ENCODE results near the gene GRK3.

The GRK3 gene

DNA sequence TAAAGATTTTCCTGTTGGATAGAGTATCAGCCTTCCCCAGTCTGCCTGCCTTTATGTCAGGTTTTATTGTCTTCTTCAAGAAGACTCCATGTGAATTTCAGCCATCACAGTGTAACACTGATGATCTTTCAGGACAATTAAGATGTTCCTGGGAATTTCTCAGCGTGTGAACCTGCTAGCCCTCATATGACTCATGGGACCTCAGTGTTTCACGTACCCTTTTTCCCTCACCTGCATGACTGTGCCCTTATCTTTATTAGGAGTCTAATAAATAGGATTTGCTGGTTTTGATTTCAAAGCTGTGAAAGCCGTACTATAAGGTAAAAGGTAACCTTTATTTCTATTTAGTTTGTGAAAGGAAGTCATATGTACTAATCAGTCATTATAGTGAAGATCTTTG is 95.9 kb downstream of the GRK3 start:
- in situ Hi-C loops (cut with MboI; ENCODE audit: low pct_unique_long_range_greater_than_20kb, low sequenced_read_pairs, unreplicated experiment): no loop called here
- DNase-seq (ENCODE audit: low spot score): no peak
- TF ChIP-seq, protein P1, sequence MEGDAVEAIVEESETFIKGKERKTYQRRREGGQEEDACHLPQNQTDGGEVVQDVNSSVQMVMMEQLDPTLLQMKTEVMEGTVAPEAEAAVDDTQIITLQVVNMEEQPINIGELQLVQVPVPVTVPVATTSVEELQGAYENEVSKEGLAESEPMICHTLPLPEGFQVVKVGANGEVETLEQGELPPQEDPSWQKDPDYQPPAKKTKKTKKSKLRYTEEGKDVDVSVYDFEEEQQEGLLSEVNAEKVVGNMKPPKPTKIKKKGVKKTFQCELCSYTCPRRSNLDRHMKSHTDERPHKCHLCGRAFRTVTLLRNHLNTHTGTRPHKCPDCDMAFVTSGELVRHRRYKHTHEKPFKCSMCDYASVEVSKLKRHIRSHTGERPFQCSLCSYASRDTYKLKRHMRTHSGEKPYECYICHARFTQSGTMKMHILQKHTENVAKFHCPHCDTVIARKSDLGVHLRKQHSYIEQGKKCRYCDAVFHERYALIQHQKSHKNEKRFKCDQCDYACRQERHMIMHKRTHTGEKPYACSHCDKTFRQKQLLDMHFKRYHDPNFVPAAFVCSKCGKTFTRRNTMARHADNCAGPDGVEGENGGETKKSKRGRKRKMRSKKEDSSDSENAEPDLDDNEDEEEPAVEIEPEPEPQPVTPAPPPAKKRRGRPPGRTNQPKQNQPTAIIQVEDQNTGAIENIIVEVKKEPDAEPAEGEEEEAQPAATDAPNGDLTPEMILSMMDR (IDR thresholded peaks at IDR 0.05; ENCODE audit: extremely low read depth, insufficient read depth, missing control alignments): no peak

DNA sequence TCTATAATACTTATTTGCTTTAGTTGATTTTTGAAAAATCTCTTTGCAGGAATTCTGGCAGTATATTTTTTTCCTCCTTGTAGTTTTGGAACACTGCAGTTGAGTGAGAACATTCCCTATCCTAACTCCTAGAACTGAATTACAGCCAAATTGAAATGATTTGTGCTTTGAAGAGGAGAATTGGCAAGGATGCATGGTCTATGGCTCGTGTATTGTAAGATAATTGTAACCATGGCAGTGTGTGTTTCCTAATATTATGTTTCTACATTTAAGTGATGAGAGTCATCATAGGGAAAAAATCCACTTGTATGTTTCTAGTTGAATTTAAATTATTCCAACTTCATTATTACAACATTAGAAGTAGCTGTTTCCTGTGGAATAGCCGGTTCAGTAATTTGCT is 96.6 kb downstream of the GRK3 start:
- TF ChIP-seq, protein P1 (IDR thresholded peaks at IDR 0.05; ENCODE audit: extremely low read depth, insufficient read depth, missing control alignments): no peak
- DNase-seq (ENCODE audit: low spot score): no peak
- in situ Hi-C loops (cut with MboI; ENCODE audit: low pct_unique_long_range_greater_than_20kb, low sequenced_read_pairs, unreplicated experiment): no loop called here

DNA sequence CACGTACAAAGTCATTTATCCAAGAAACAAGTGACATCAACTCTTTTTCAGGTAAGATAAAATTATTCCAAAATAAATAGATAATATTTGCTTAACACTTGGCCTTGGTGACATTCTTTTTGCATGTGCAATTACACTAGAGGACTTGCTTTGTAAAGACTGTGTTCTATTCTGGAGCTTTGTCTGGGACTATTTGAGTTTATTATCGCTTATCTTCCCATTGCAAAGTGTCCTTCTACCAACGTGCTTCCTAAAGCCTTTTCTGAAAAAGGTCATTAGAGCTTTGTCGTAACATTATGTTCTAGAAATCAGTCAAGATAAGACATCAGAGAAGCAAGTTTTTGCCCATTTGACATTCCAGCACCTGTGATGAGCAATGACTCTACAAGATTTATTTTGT is 99.2 kb downstream of the GRK3 start:
- in situ Hi-C loops (cut with MboI; ENCODE audit: low pct_unique_long_range_greater_than_20kb, low sequenced_read_pairs, unreplicated experiment): no loop called here
- DNase-seq (ENCODE audit: low spot score): no peak
- TF ChIP-seq, protein P1 (IDR thresholded peaks at IDR 0.05; ENCODE audit: extremely low read depth, insufficient read depth, missing control alignments): no peak

DNA sequence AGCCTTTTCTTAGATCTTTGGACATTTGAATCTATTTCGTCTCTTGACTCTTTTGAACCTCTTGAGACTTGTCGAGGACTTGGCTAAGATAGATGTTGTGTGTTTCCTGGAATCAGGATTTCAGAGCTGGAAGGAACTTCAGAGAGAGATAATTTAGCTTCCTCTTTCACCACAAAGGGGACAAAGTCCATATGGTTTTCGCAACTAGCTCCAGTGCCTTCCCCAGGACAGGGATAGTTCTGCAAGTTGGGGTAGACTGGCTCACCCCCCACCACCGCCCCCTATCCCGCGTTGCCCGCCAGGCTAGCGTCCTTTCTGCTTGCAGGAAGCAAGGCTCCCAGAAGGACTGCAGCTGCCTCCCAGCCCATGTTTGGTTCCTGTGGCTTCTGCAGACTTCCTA is 101.8 kb downstream of the GRK3 start:
- TF ChIP-seq, protein P1 (IDR thresholded peaks at IDR 0.05; ENCODE audit: extremely low read depth, insufficient read depth, missing control alignments): no peak
- DNase-seq (ENCODE audit: low spot score): no peak
- in situ Hi-C loops (cut with MboI; ENCODE audit: low pct_unique_long_range_greater_than_20kb, low sequenced_read_pairs, unreplicated experiment): no loop called here

DNA sequence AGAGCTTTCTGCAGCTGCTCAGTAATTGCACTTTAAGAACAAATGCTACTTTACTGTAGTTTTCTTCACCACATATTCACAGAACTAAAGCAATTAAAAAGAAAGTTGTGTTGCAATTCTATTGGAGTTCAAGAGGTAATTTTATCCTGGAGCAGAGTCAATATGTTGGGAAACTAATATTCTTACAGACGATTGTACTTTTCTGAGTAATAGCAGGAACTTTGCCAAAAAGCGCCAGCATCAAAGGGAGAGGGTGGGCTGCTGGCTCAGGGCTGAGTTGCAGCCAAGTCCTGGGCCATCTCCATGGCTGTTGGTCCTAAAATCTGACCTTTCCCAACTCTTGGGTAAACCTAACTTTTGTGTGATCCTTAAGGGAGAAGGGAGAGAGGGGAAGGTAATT is 104.0 kb downstream of the GRK3 start:
- TF ChIP-seq, protein P1 (IDR thresholded peaks at IDR 0.05; ENCODE audit: extremely low read depth, insufficient read depth, missing control alignments): no peak
- no peak for DNase-seq (ENCODE audit: low spot score)
- in situ Hi-C loops (cut with MboI; ENCODE audit: low pct_unique_long_range_greater_than_20kb, low sequenced_read_pairs, unreplicated experiment): no loop called here

DNA sequence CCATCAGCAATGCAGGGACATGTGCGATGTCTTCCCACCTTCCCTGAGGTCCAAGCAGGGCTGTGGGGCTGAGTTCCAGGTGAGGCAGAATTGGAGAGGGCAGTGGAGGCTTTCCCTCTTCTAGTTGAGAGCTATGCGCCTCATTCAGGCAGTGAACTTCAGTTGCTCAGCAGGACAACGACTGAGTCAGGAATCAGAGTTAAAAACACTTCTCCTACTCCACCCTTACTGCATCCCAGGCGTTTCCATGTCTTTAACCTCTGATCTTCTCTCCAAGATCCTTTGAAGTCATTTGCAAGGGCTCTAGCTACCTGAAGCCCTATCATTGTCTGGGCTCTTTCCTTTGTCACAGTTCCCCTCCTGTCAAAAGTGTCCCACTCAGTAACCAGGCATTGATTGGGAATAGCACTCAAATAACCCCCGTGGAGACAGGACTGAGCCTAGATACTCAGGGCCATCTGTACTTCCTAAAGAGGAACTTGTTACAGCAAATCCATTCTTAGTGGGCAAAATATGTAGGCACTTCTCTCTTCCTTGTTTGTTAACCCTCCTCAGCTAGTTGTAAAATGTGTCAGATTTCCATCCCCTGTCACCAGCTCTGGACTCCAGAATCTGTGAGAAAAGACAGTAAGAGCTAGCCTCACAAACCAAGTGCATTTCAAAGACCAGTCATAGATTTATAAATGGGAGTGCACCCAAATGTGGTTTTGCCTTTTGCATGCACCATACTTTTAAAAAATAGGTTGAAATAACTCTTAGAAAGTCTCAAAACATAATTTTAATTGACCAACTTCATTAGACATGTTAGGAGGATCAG is 105.0 kb downstream of the GRK3 start:
- no peak for DNase-seq (ENCODE audit: low spot score)
- in situ Hi-C loops (cut with MboI; ENCODE audit: low pct_unique_long_range_greater_than_20kb, low sequenced_read_pairs, unreplicated experiment): no loop called here
- TF ChIP-seq, protein P1 (IDR thresholded peaks at IDR 0.05; ENCODE audit: extremely low read depth, insufficient read depth, missing control alignments): no peak

Measured in GM13977 (cell line).